Activated B cell treated with CpG ODN at 0.5 μM for 24 hours (primary cell): Measurements from ENCODE around the gene EVI5L. TPM values are rescaled to one million over a fixed set of nuclear protein-coding genes. Genes with fewer than 3 reads are reported as not detected.

ENCODE experiments used
- ATAC-seq: fragments of 200-7000 bp; cut with Tn5 transposase; one replicate; pipeline ENCODE4 v1.10.0; 2021; ENCODE audit warnings: low read depth, mild to moderate bottlenecking, moderate library complexity
- CTCF ChIA-PET: fragments of 350-600 bp; sonication (Branson Sonifier 250); formaldehyde crosslinking; loops from one replicate; lab custom pipeline; 2021; ENCODE audit warnings: antibody characterized with exemption; lab: Charles Lee
- POLR2A ChIA-PET: fragments of 350-600 bp; sonication (Branson Sonifier 250); formaldehyde crosslinking; loops from one replicate; lab custom pipeline; 2021; ENCODE audit warnings: antibody characterized with exemption; lab: Charles Lee
- DNase-seq: peaks from one replicate; pipeline ENCODE4 v3.0.0; 2022
- H3K27ac Mint-ChIP-seq: one replicate; pipeline ENCODE4 v1.8.0; 2020; ENCODE audit warnings: mixed read lengths
- H3K27me3 Mint-ChIP-seq: one replicate; pipeline ENCODE4 v1.8.0; 2021; ENCODE audit warnings: mixed read lengths
- H3K36me3 Mint-ChIP-seq: one replicate; pipeline ENCODE4 v1.8.0; 2021; ENCODE audit warnings: low read depth, mixed read lengths
- H3K4me1 Mint-ChIP-seq: one replicate; pipeline ENCODE4 v1.8.0; 2021; ENCODE audit warnings: mixed read lengths
- H3K4me3 Mint-ChIP-seq: one replicate; pipeline ENCODE4 v1.8.0; 2020; ENCODE audit warnings: mild to moderate bottlenecking, mixed read lengths
- H3K9me3 Mint-ChIP-seq: one replicate; pipeline ENCODE4 v1.8.0; 2020; ENCODE audit warnings: mixed read lengths
- intact Hi-C: fragments of 100-400 bp; cut with micrococcal nuclease; formaldehyde crosslinking; loops from one replicate; pipeline ENCODE4 v1.15.1; 2024
- total RNA-seq: library from RNA; stranded (reverse); gene quantifications from 2 replicates; pipeline ENCODE4 v1.2.3, GENCODE V29; 2022
- TF ChIP-seq, protein P1 (sequence below): fragments of 200-600 bp; IDR thresholded peaks from one replicate; pipeline ENCODE4 v1.8.0; 2022; ENCODE audit warnings: antibody characterized with exemption, mild to moderate bottlenecking

Gene EVI5L
- total RNA-seq, 1 donor from 2014 or later, result 12.8 TPM

DNA sequence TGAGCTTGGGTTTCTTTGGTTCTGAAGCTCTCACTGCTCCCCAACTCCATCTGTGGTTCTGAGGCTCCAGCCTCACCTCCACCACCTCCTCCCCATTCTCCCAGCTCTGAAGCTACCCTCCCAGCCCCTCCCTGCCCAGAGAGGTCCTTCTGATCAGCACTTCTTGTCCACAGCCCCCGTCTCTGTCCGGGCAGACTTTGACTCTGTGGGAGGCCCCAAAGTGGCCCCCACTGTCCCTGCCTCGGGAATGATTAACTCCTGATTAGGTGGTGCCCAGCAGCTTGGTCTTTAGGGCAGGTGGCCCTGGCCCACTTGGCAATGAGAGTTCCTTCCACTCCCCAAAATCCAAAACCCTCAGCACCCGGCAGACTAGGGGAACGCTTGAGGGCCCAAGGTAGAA is 14.4 kb downstream of the EVI5L start:
- ChIA-PET POLR2A (no interaction called here), CTCF (no interaction called here)
- intact Hi-C loops, result no loop called here
- no peak for DNase-seq
- no peak overlapping the region for H3K27ac Mint-ChIP-seq
- H3K4me3 Mint-ChIP-seq, result no peak overlapping the region
- ATAC-seq, result no peak
- TF ChIP-seq, protein P1, sequence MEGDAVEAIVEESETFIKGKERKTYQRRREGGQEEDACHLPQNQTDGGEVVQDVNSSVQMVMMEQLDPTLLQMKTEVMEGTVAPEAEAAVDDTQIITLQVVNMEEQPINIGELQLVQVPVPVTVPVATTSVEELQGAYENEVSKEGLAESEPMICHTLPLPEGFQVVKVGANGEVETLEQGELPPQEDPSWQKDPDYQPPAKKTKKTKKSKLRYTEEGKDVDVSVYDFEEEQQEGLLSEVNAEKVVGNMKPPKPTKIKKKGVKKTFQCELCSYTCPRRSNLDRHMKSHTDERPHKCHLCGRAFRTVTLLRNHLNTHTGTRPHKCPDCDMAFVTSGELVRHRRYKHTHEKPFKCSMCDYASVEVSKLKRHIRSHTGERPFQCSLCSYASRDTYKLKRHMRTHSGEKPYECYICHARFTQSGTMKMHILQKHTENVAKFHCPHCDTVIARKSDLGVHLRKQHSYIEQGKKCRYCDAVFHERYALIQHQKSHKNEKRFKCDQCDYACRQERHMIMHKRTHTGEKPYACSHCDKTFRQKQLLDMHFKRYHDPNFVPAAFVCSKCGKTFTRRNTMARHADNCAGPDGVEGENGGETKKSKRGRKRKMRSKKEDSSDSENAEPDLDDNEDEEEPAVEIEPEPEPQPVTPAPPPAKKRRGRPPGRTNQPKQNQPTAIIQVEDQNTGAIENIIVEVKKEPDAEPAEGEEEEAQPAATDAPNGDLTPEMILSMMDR, result no peak
- no peaks in the 10 kb centered on the region for H3K4me1 Mint-ChIP-seq
- H3K27me3 Mint-ChIP-seq, result no peaks in the 10 kb centered on the region
- no peaks in the 10 kb centered on the region for H3K36me3 Mint-ChIP-seq
- H3K9me3 Mint-ChIP-seq, result no peaks in the 10 kb centered on the region

DNA sequence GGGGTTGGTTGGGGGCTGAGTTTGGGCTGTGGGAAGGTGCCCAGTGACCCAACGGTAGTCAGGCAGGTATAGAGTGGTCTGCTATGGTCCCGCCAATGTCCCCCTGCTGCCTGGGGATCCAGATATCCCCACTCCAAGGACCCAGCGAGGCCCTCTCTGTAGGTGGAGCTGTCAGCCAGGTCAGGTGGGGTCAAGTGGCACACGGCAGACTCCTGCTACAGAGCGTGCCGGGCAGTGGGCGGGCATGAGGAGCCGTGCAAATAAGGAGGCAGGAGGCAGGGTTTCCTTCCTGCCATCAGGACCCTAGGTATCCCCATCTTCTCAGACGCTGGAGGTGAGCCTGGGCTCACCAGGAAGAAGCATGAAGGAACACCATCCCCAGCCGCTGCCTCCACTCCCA is 14.9 kb downstream of the EVI5L start:
- Mint-ChIP-seq H3K27ac (no peak overlapping the region), H3K4me1 (no peaks in the 10 kb centered on the region), H3K36me3 (no peaks in the 10 kb centered on the region), H3K9me3 (no peaks in the 10 kb centered on the region), H3K4me3 (no peak overlapping the region), H3K27me3 (no peaks in the 10 kb centered on the region)
- ChIA-PET CTCF (no interaction called here), POLR2A (no interaction called here)
- intact Hi-C loops, result no loop called here
- ATAC-seq (no peak), DNase-seq (no peak)
- TF ChIP-seq, protein P1, result no peak

DNA sequence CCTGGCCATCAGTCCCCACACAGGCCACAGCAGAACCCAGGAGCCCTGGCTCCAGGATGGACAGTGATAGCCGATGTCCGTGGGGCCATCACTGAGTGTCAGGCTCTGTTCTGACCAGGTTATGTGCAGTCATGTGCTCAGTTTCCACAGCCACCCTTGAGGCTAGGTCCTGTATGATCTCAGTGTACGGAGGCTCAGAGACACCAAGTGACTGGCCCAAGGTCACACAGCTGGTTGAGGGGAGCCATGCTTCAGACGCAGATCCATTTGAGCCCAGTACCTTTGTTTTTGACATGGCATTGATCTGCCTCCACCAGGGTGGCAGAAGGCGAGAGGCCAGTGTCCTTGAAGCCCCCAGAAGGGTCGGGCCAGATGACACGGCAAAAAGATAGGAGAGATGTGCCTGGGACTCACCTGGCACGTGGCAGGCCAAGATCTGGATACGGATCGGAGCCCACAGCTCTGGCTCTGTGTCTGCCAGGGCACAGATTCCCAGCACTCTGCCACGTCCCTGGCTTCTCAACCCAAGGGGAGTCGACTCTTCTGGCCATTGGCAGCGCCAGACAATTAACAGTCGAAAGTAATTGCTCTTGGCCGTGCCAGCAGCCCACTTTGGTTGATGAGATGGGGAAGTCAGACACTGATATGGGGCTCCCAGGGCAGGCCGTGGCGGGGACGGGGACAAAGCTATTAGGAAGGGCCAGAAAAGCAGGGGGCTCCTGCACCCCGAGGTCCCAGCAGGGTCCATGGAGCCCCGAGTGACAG is 15.6 kb downstream of the EVI5L start:
- POLR2A ChIA-PET, result no interaction called here
- no peak overlapping the region for H3K4me3 Mint-ChIP-seq
- H3K27me3 Mint-ChIP-seq, result no peaks in the 10 kb centered on the region
- no peak overlapping the region for H3K27ac Mint-ChIP-seq
- ATAC-seq (no peak), DNase-seq (no peak)
- TF ChIP-seq, protein P1, result no peak
- no peaks in the 10 kb centered on the region for H3K4me1 Mint-ChIP-seq
- intact Hi-C loops, result no loop called here
- CTCF ChIA-PET, result no interaction called here
- no peaks in the 10 kb centered on the region for H3K9me3 Mint-ChIP-seq
- H3K36me3 Mint-ChIP-seq, result no peaks in the 10 kb centered on the region

DNA sequence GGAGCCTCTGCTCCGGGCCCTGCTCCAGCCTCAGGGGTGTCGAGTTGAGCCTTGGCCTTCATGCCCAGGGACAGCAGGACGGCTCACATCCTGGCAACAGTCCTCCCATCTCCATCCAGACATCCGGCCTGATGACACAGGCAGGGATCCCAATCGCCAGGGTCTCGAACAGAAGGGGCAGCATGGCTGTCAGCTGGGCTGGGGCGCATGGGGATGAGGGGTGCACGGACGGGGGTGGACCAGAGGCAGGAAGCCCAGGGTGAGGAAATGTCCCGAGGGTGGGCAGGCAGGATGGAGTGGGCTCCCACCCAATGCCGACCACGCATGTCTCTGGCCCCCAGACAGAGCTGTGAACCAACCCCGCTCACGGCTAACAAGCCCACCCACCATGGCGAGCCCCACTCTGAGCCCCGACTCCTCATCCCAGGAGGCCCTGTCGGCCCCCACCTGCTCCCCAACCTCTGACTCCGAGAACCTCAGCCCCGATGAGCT is 16.2 kb downstream of the EVI5L start:
- intact Hi-C loops, result no loop called here
- no peaks in the 10 kb centered on the region for H3K9me3 Mint-ChIP-seq
- TF ChIP-seq, protein P1, result no peak
- POLR2A ChIA-PET, result no interaction called here
- CTCF ChIA-PET, result no interaction called here
- no peaks in the 10 kb centered on the region for H3K27me3 Mint-ChIP-seq
- no peak overlapping the region for H3K4me3 Mint-ChIP-seq
- DNase-seq, result no peak
- H3K4me1 Mint-ChIP-seq, result no peaks in the 10 kb centered on the region
- no peak for ATAC-seq
- no peaks in the 10 kb centered on the region for H3K36me3 Mint-ChIP-seq
- H3K27ac Mint-ChIP-seq, result no peak overlapping the region

DNA sequence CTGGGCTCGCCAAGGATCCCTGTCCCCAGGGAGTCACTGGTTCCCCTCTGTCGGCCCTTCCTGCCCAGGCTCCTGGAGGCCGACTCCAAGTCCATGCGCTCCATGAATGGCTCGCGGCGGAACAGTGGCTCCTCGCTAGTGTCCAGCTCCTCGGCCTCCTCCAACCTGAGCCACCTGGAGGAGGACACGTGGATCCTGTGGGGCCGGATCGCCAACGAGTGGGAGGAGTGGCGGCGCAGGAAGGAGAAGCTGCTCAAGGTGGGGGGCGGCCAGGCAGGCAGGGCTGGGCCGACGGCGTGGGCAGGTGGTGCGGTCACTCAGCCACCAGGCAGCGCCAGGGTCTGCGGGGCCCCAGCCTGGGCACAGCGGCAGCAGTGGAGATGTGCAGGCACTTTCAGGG is 17.6 kb downstream of the EVI5L start:
- TF ChIP-seq, protein P1, result no peak
- POLR2A ChIA-PET, result interaction anchor here (0.7 kb wide), 1 partner anchor 186 kb away, joined by 3 read pairs; no protein-coding TSS in a partner anchor
- Mint-ChIP-seq H3K27ac (no peak overlapping the region), H3K27me3 (no peaks in the 10 kb centered on the region), H3K4me3 (no peak overlapping the region), H3K9me3 (no peaks in the 10 kb centered on the region), H3K4me1 (no peaks in the 10 kb centered on the region), H3K36me3 (no peaks in the 10 kb centered on the region)
- no peak for DNase-seq
- intact Hi-C loops, result no loop called here
- no peak for ATAC-seq
- CTCF ChIA-PET, result no interaction called here
